SU-DHL-6 (cell line): ENCODE measurements around the gene RAMP3.

Source experiments
- H2AFZ ChIP-seq: fragments of 200-600 bp; sonication (generic); 2 replicates; pipeline ENCODE4 v1.6.1; 2014; ENCODE audit warnings: low read depth, mild to moderate bottlenecking, moderate library complexity, mixed read lengths, antibody characterized with exemption, low read length; ENCODE audit not compliant: severe bottlenecking
- H3F3A ChIP-seq: fragments of 200-600 bp; shearing (Covaris generic); 2 replicates; pipeline ENCODE4 v1.6.0; 2016; ENCODE audit warnings: antibody characterized with exemption, mild to moderate bottlenecking; ENCODE audit not compliant: insufficient read depth
- H3K27ac ChIP-seq: fragments of 200-600 bp; sonication (generic); 2 replicates; pipeline ENCODE4 v1.5.1; 2016; ENCODE audit warnings: low read depth, mild to moderate bottlenecking, low read length, moderate library complexity, mixed read lengths
- H3K27me3 ChIP-seq: fragments of 200-600 bp; sonication (generic), shearing (Covaris generic); 2 replicates; pipeline ENCODE4 v1.6.0; 2014; ENCODE audit warnings: mild to moderate bottlenecking, low read length
- H3K36me3 ChIP-seq: fragments of 200-600 bp; sonication (generic); 2 replicates; pipeline ENCODE4 v1.6.1; 2014; ENCODE audit warnings: mild to moderate bottlenecking, low read length, mixed read lengths
- H3K4me2 ChIP-seq: fragments of 300-600, 200-600 bp; shearing (Covaris generic), sonication (generic); 2 replicates; pipeline ENCODE4 v1.6.0; 2014; ENCODE audit warnings: low read length, low read depth, mild to moderate bottlenecking; ENCODE audit not compliant: poor library complexity, severe bottlenecking
- H3K4me3 ChIP-seq: fragments of 200-600 bp; sonication (generic); 2 replicates; pipeline ENCODE4 v1.5.1; 2014; ENCODE audit warnings: antibody characterized with exemption, low read length, mild to moderate bottlenecking, mixed read lengths; ENCODE audit not compliant: insufficient read depth, poor library complexity, severe bottlenecking
- H3K79me2 ChIP-seq: fragments of 200-600 bp; sonication (generic); 2 replicates; pipeline ENCODE4 v1.6.1; 2014; ENCODE audit warnings: mild to moderate bottlenecking, low read length, moderate library complexity; ENCODE audit not compliant: insufficient read depth
- H3K9ac ChIP-seq: fragments of 200-600 bp; sonication (generic); 2 replicates; pipeline ENCODE4 v1.7.0; 2014; ENCODE audit warnings: mild to moderate bottlenecking, low read length
- H3K9me2 ChIP-seq: fragments of 200-600 bp; sonication (generic); replicated peaks from 2 replicates; pipeline ENCODE4 v1.6.1; 2014; ENCODE audit warnings: low read length; ENCODE audit not compliant: insufficient read depth
- H3K9me3 ChIP-seq: fragments of 200-600 bp; sonication (generic); 2 replicates; pipeline ENCODE4 v1.6.1; 2014; ENCODE audit warnings: low read length, mixed read lengths; ENCODE audit not compliant: insufficient read depth
- H4K20me1 ChIP-seq: fragments of 200-600 bp; sonication (generic); 2 replicates; pipeline ENCODE4 v1.6.1; 2014; ENCODE audit warnings: low read depth, mild to moderate bottlenecking, antibody characterized with exemption, low read length, moderate library complexity, mixed read lengths
- EZH2phosphoT487 ChIP-seq: fragments of 200-600 bp; sonication (generic), shearing (Covaris generic); conservative IDR thresholded peaks from 2 replicates; pipeline ENCODE4 v1.6.1; 2018; ENCODE audit warnings: mild to moderate bottlenecking, antibody characterized with exemption, low read length, moderate library complexity, mixed read lengths
- TF ChIP-seq, protein P1 (sequence below): fragments of 200-600 bp; sonication (generic); IDR thresholded peaks from one replicate; pipeline ENCODE4 v1.5.1; 2017; ENCODE audit warnings: antibody characterized with exemption, mild to moderate bottlenecking, low read length, moderate library complexity; ENCODE audit not compliant: insufficient read depth, poor library complexity, severe bottlenecking

The RAMP3 gene

DNA sequence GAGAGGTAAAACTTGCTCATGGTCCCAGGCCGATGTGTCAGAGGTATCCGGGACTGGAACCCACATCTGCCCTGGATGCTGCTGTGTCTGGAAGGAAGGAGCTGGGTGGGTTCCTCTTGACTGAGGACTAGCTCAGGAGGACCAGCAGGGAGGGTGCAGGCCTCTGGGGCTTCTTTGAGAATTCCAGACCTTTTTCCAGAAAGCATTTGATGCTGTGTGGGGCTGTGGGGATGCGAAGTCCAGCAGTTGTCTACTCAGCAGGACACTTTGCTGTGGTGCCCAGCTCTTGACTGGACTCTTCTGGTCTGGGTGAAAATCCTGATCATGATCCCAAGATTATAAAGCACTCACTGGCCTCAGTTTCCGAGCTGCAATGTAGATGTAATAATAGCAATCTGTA, 1.7 kb downstream of the RAMP3 start:
- no peak for TF ChIP-seq EZH2phosphoT487
- TF ChIP-seq, protein P1, sequence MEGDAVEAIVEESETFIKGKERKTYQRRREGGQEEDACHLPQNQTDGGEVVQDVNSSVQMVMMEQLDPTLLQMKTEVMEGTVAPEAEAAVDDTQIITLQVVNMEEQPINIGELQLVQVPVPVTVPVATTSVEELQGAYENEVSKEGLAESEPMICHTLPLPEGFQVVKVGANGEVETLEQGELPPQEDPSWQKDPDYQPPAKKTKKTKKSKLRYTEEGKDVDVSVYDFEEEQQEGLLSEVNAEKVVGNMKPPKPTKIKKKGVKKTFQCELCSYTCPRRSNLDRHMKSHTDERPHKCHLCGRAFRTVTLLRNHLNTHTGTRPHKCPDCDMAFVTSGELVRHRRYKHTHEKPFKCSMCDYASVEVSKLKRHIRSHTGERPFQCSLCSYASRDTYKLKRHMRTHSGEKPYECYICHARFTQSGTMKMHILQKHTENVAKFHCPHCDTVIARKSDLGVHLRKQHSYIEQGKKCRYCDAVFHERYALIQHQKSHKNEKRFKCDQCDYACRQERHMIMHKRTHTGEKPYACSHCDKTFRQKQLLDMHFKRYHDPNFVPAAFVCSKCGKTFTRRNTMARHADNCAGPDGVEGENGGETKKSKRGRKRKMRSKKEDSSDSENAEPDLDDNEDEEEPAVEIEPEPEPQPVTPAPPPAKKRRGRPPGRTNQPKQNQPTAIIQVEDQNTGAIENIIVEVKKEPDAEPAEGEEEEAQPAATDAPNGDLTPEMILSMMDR, result no peak
- Histone ChIP-seq H3K27me3 (no peaks in the 10 kb centered on the region), H4K20me1 (no peaks in the 10 kb centered on the region), H3K4me2 (no peak overlapping the region), H3K4me3 (no peak overlapping the region), H3K27ac (no peak overlapping the region), H3F3A (no peaks in the 10 kb centered on the region), H3K9me3 (no peaks in the 10 kb centered on the region), H2AFZ (no peak overlapping the region), H3K79me2 (no peaks in the 10 kb centered on the region), H3K9ac (no peak overlapping the region), H3K36me3 (no peaks in the 10 kb centered on the region), H3K9me2 (no peaks in the 10 kb centered on the region)

DNA sequence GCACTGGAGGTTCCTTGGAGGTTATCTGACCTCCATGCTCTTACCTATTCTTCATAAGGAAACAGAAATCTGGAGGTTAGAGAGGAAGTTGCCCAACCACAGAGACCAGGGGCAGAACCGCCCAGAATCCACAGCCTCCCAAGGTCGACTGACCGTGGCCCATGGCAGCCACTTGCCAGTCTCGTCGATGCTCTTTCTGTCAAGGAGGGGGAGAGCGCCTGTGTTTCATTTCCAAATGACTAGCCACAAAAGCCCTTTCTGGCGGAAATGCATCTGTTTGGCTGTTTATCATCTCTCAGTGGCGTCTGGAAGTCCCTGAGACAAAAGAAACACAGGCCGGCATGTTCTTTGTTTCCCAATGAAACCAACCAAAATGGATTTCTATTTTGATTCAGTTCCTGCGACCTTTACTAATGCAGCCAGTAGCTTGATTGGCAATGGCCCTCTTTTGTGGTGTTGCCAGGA, 2.9 kb downstream of the RAMP3 start:
- H3F3A ChIP-seq, result no peaks in the 10 kb centered on the region
- no peaks in the 10 kb centered on the region for H3K79me2 ChIP-seq
- no peak overlapping the region for H3K27ac ChIP-seq
- no peak overlapping the region for H3K9ac ChIP-seq
- no peak overlapping the region for H3K4me3 ChIP-seq
- TF ChIP-seq, protein P1, result no peak
- no peak for TF ChIP-seq EZH2phosphoT487
- no peaks in the 10 kb centered on the region for H3K27me3 ChIP-seq
- H3K9me2 ChIP-seq, result no peaks in the 10 kb centered on the region
- H4K20me1 ChIP-seq, result no peaks in the 10 kb centered on the region
- no peaks in the 10 kb centered on the region for H3K36me3 ChIP-seq
- H3K9me3 ChIP-seq, result no peaks in the 10 kb centered on the region
- no peak overlapping the region for H3K4me2 ChIP-seq
- no peak overlapping the region for H2AFZ ChIP-seq

DNA sequence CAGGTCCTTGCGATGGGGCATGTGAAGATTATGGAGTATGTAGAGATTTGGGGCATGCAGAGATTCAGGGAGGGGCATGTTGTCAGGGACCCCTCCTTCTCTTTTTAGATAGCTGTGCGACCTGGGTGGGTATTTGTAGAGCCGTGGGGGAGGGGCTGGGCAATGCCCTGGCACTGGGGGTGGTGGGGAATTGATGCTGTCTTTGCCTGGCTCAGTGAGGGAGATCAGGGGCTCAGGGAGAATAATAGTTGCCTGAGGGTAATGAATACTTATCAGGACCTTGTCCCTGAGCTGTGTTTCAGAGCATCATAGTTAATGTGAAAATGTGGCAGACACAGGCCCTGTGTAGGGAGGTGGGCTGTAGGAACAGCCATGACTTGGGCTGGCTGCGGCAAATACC, 3.5 kb downstream of the RAMP3 start:
- no peaks in the 10 kb centered on the region for H3K27me3 ChIP-seq
- H2AFZ ChIP-seq, result no peak overlapping the region
- no peaks in the 10 kb centered on the region for H3K9me3 ChIP-seq
- H3F3A ChIP-seq, result no peaks in the 10 kb centered on the region
- H3K9ac ChIP-seq, result no peak overlapping the region
- H4K20me1 ChIP-seq, result no peaks in the 10 kb centered on the region
- no peaks in the 10 kb centered on the region for H3K9me2 ChIP-seq
- TF ChIP-seq, protein P1, result no peak
- no peak for TF ChIP-seq EZH2phosphoT487
- no peak overlapping the region for H3K4me3 ChIP-seq
- H3K79me2 ChIP-seq, result no peaks in the 10 kb centered on the region
- H3K4me2 ChIP-seq, result no peak overlapping the region
- H3K27ac ChIP-seq, result no peak overlapping the region
- no peaks in the 10 kb centered on the region for H3K36me3 ChIP-seq
